ENCODE data around the gene SH3BGRL3.

The SH3BGRL3 gene

DNA sequence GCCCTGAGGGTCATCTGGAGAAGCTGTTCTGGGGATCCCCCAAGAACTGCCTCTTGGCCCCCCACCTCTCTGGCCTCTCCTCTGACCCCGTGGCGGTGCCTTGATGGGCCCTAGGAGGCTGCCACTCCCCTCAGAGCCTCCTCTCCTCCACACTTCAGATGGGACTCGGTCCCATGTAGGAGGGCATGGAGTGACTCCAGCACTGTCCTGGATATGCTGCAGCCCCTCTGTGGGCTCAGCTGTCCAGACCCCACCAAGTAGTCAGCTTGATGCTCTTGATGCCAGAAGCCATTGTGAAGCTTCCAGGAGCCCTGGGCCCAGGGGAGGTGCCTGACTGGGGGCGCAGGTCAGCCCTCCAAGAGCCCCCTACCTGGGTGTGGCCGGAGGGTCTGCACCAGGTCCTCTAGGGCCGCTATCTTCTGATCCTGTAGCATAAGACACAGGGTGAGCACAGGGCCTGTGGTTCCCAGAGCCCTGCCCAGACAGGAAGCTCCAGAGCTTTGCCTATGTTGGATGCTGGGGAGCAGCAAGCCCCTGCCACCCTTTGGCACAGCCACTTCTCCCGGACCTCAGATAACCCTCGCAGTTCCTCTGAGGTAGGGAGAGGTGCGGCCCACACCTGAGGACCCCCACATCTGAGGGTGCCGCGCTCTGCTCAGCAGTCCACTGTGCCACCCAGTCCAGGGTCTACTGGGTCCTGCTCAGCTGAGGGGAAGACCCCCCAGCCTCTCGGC, 17.3 kb downstream of the SH3BGRL3 start:
- TF ChIP-seq, protein P1, sequence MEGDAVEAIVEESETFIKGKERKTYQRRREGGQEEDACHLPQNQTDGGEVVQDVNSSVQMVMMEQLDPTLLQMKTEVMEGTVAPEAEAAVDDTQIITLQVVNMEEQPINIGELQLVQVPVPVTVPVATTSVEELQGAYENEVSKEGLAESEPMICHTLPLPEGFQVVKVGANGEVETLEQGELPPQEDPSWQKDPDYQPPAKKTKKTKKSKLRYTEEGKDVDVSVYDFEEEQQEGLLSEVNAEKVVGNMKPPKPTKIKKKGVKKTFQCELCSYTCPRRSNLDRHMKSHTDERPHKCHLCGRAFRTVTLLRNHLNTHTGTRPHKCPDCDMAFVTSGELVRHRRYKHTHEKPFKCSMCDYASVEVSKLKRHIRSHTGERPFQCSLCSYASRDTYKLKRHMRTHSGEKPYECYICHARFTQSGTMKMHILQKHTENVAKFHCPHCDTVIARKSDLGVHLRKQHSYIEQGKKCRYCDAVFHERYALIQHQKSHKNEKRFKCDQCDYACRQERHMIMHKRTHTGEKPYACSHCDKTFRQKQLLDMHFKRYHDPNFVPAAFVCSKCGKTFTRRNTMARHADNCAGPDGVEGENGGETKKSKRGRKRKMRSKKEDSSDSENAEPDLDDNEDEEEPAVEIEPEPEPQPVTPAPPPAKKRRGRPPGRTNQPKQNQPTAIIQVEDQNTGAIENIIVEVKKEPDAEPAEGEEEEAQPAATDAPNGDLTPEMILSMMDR (IDR thresholded peaks at IDR 0.05; ENCODE audit: low read length, missing control alignments) = no peak
- no peak for DNase-seq (ENCODE audit: low read depth)
- H3K4me3 ChIP-seq (replicated peaks; ENCODE audit: low read depth, low read length) = no peak overlapping the region

DNA sequence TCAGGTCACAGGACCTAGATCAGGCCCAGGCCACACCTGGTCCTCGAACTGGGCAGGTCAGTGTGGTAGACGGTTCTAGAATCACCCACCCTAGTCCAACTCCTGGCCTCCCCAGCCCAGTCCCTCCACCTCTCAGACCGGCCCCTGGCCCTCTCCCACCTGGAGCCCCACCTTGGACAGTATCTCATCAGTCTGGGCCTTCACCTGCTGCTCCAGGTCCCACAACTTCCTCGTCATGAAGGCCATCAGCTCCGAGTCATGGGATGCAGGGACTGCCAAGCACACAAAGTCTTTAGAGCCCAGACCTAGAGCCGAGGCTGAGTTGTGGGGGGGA, 17.9 kb downstream of the SH3BGRL3 start:
- TF ChIP-seq, protein P1 (IDR thresholded peaks at IDR 0.05; ENCODE audit: low read length, missing control alignments) = no peak
- no peak overlapping the region for H3K4me3 ChIP-seq (replicated peaks; ENCODE audit: low read depth, low read length)

DNA sequence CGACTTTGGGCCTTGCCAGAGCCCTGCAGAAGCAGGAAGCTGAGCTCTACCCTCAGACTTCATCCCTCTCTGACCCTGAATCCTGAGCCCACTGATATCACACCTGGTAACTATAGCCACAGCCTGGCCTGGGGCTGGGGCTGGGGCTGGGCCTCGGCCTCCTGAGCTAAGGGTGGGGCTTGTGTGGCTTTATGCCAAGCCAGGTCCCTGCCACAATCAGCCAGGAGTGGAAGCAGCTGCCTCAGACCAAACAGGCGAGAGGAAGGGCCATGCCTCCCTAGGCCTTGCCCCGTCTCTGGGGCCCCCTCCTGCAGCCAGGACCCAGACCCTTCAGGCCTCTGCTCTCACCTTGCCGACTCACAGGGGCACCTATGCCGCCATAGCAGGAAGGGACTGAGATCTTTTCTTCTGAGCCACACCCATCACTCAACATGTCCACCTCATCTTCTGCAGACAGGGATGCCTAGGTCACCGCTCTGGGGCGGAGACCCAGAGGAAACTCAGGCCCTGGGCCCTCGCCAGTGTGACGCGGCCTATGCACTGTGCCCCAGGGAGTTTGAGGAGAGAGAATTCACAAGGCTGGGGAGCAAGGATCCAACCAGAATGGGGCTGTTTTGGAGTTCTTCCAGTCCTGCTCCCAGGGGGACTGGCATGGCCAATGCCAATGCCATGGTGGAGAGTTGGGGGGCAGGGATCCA, 20.8 kb downstream of the SH3BGRL3 start:
- H3K4me3 ChIP-seq (replicated peaks; ENCODE audit: low read depth, low read length) = no peak overlapping the region
- DNase-seq (ENCODE audit: low read depth) = no peak
- TF ChIP-seq, protein P1 (IDR thresholded peaks at IDR 0.05; ENCODE audit: low read length, missing control alignments) = no peak

More for the DNA sequence above, 17.9 kb downstream of the SH3BGRL3 start:
- no peak for DNase-seq (ENCODE audit: low read depth)

DNA sequence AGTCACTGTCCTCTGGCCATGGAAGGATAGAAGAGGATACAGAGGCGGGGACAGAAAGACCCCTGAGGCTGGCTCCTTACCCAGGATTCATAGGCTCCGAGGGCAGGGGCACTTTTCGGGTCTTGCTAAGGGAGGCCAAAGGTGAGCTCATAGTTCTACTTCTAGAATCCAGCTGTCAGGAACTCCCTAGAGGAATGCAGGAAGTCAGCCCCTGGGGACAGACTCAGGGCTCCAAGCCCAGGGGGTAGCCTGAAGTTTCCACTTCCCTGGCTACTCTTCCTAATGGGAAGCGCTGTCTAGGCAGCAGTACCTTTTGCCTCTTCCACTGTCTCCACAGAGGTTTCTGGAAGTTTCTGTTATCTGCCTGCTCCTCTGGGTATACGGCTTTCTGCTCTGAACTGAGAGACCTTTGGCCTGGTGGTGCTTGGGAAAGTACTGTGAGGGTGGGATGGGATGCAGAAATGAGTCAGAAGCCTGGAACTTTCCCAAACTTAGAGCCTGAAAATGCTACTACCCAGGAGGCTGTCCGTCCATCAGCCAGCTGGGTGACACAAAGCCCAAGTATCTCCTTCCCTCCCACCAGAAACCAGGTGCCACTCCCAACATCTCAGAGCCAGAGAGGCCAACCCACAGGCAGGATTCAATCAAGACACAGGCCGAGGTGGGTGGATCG, 23.0 kb downstream of the SH3BGRL3 start:
- TF ChIP-seq, protein P1 (IDR thresholded peaks at IDR 0.05; ENCODE audit: low read length, missing control alignments) = no peak
- H3K4me3 ChIP-seq (replicated peaks; ENCODE audit: low read depth, low read length) = no peak overlapping the region
- peak; percentile 74 for DNase-seq (ENCODE audit: low read depth)

DNA sequence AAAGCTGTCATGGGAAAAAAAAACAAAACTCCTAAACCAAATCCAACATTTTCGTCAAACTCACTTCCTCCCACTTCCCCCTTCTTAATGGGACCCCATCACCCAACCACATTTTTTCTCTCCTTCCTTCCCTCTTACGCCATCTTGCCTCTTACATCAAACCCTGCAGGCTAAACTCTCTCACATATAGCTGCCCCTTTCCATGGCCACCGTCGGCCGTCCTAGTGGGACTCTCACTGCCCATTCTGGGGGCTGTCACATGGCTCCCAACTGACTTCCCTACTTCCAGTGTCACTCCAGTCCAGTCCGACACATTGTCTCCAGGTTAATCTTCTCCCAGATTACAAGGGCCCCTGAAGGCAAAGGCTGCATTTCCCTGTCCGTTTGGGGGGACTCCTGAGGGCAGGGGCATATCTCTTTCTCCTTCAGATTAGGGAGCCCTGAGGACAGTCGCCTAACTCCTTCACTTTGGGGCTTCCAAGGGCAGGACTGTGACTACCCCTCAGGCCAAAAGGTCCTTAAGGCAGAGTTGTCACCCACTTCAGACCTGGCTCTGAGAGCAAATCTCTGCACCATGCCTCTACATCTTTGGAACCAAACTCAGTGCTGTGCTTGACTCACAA, 25.9 kb downstream of the SH3BGRL3 start:
- H3K4me3 ChIP-seq (replicated peaks; ENCODE audit: low read depth, low read length) = peak overlapping the region; percentile 88
- TF ChIP-seq, protein P1 (IDR thresholded peaks at IDR 0.05; ENCODE audit: low read length, missing control alignments) = no peak
- DNase-seq (ENCODE audit: low read depth) = no peak

DNA sequence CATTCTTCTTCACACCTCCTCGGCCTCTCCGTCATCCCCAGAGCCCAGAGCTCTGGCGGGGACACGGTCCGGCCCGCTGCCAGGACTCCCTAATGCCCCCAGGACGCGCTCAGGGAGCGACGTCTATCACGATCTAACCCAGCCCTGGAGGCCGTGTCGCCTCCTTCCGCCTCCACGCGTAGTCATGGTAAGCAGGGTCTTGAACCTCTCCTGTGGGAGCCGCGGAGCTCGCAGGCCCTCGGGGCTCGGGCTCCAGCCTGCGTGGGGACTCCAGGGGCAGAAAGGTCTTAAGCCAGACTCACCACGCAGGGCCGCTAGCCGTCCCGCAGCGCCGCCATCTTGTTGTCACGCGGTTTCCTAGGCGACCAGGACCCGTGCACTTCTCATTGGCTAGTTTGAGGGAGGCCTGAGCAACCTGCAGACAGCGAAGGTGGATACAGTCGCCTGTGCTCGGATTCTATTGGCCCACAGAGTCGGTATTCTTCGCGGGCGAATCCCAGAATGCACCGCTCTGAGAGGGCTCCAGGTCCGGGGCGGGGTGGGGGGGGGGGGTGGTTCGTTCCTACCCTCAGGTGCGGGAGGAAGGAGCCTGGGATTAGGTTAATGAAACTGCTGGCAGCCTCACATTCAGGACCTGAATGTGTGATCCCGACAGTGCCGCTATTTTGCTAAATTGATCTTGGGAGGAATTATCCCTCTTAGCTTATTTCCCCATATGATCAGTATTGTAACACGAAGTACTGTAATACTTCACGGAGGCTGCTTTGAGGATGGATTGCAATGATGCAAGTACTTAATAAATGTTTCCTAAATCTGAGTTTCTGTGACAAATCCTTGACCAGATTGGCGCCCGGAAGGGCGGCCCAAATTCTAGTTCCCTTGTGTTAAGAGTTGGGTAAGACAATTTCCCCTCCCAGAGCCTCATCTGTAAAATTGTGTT, 26.7 kb downstream of the SH3BGRL3 start, which contains the start of gene UBXN11:
Gene UBXN11, minus strand, starts transcription at position 347 of the 940 bp plus-strand sequence. CDS start 3,753 bp downstream, outside the sequence.
- TF ChIP-seq, protein P1 (IDR thresholded peaks at IDR 0.05; ENCODE audit: low read length, missing control alignments) = no peak

More for the DNA sequence above, 26.7 kb downstream of the SH3BGRL3 start, which contains the start of gene UBXN11:
- peak within 1 kb of the TSS; percentile 88 for H3K4me3 ChIP-seq (replicated peaks; ENCODE audit: low read depth, low read length)
- DNase-seq (ENCODE audit: low read depth) = peak; percentile 95
